ENCODE results near the gene MSANTD1. TPM values are rescaled to one million over a fixed set of nuclear protein-coding genes. Genes with fewer than 3 reads are reported as not detected.

MSANTD1 gene
- total RNA-seq, 4 donors from 2014 or later: 2.0 to 4.9 (median 2.4) TPM

DNA sequence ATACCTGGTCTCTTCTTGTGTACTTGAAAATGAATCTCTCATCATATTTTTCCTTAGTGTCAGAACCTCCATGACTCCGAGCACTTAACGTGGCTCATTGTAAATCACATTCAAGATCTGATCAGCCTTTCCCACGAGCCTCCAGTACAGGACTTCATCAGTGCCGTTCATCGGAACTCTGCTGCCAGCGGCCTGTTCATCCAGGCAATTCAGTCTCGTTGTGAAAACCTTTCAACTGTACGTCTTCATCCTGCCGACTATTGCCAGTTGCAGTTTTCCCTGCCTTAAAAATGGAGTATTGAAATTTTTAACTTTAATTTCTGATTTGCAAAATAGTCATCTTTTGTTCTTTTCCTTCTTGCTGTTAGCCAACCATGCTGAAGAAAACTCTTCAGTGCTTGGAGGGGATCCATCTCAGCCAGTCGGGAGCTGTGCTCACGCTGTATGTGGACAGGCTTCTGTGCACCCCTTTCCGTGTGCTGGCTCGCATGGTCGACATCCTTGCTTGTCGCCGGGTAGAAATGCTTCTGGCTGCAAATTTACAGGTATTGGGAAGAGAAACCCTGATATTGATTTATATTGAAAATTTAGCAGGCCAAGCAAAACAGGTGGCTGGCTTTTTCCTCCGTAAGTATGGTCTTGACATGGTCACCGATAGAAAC, 42.4 kb upstream of the MSANTD1 start:
- no peak overlapping the region for H3K27ac ChIP-seq
- no peak for TF ChIP-seq POLR2A (IDR thresholded peaks at IDR 0.05)
- TF ChIP-seq CTCF (IDR thresholded peaks at IDR 0.05): no peak
- peaks cover 38 to 41% of the 10 kb centered on the region in 2 donors for H3K36me3 ChIP-seq
- H3K4me1 ChIP-seq: no peaks in the 10 kb centered on the region
- 93 to 94% methylated on average over 18 of the region's 18 CpGs for WGBS, 2 donors
- intact Hi-C loops (cut with DNase I): no loop called here
- H3K27me3 ChIP-seq: no peaks in the 10 kb centered on the region
- DNase-seq: no peak
- no peak overlapping the region for H3K4me3 ChIP-seq (replicated peaks in 1 of 3)
- no peaks in the 10 kb centered on the region for H3K9me3 ChIP-seq

DNA sequence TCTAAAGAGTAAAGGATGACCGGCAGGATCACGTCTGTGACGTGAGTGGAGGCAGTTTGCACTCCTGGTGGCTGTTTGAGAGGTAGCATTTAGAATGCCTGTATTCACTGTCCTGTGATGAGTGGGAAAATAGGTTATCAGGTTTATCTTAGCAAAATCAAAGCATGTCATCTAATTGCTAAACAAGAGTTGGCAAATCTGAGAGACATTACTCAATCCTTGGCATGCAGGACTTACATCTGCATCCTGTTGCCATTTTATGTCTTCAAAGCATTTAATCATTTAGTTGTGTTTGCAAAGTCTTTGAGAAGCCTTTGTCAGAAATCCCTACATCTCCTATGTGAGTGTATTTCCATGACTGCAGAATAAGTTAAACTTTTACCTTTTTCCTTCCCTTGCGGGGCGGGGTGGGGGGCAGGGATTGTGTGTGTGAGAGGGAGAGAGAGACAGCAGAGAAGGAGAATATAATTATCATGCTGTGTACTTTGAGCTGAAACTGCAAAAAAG, 41.4 kb upstream of the MSANTD1 start:
- H3K27ac ChIP-seq: no peak overlapping the region
- no peak for DNase-seq
- WGBS, 2 donors: 85 to 87% methylated on average over 5 of the region's 5 CpGs
- no peaks in the 10 kb centered on the region for H3K27me3 ChIP-seq
- no peak for TF ChIP-seq CTCF (IDR thresholded peaks at IDR 0.05)
- no peak for TF ChIP-seq POLR2A (IDR thresholded peaks at IDR 0.05)
- intact Hi-C loops (cut with DNase I): no loop called here
- H3K4me1 ChIP-seq: no peaks in the 10 kb centered on the region
- no peak overlapping the region for H3K4me3 ChIP-seq (replicated peaks in 1 of 3)
- peaks cover 40 to 50% of the 10 kb centered on the region in 2 donors for H3K36me3 ChIP-seq
- H3K9me3 ChIP-seq: no peaks in the 10 kb centered on the region

DNA sequence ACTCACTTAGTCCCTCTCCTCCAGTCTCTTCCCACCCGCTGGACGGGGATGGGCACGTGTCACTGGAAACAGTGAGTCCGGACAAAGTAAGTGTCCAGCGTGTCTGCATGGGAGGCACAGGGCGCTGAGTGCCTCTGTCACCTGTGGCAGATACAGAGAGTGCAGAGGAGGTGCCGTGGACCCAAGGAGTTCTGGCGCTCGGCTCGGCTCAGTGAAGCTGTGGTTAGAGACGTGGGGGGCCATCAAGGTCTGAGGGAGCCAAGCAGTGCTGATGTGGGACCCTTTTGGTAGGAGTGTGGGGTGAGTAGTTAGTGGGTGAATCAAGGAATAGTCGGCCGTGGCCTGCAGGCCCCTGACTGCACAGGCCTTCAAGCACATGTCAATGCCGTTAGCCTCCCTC, 40.1 kb upstream of the MSANTD1 start:
- WGBS, 2 donors: 97 to 98% methylated on average over 14 of the region's 14 CpGs
- H3K4me1 ChIP-seq: no peaks in the 10 kb centered on the region
- H3K9me3 ChIP-seq: no peaks in the 10 kb centered on the region
- intact Hi-C loops (cut with DNase I): no loop called here
- H3K4me3 ChIP-seq (replicated peaks in 1 of 3): no peak overlapping the region
- peaks cover 52 to 62% of the 10 kb centered on the region in 2 donors for H3K36me3 ChIP-seq
- no peak overlapping the region for H3K27ac ChIP-seq
- H3K27me3 ChIP-seq: no peaks in the 10 kb centered on the region
- TF ChIP-seq POLR2A (IDR thresholded peaks at IDR 0.05) (no peak), CTCF (IDR thresholded peaks at IDR 0.05) (no peak)
- DNase-seq: no peak

DNA sequence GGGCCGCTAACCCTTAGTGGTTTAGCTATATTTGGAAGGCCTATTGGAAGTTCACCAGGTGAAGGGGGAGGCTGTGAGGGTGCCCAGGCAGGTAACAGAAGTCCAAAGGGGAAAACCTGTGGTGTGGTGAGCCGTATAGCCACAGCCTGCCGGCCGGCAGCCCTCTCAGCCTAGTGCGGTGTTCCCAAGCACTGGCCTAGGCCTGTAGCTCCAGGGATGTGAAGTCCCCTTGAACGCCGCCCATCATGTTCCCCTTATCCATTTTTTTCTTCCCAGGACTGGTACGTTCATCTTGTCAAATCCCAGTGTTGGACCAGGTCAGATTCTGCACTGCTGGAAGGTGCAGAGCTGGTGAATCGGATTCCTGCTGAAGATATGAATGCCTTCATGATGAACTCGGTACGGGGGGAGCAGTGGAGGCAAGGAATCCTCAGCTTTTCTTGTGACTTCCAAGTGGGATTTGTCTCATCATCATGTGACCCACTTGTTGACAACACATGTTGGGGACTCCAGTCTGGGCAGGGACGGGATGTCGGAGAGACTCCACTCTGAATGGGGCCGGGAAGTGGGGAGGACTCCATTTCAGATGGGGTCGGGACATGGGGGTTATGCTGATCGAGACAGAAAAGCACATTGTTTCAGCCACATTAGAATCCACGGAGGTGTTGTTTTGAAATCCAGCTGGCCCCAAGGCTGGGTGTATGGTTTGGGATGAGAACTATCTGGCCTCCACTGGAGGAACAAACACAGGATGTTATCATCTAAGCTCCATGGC, 39.2 kb upstream of the MSANTD1 start:
- DNase-seq: no peak
- TF ChIP-seq CTCF (IDR thresholded peaks at IDR 0.05) (no peak), POLR2A (IDR thresholded peaks at IDR 0.05) (no peak)
- Histone ChIP-seq H3K27ac (no peak overlapping the region), H3K36me3 (peaks cover 57 to 70% of the 10 kb centered on the region in 2 donors), H3K27me3 (no peaks in the 10 kb centered on the region), H3K9me3 (no peaks in the 10 kb centered on the region), H3K4me1 (no peaks in the 10 kb centered on the region), H3K4me3 (replicated peaks in 1 of 3) (no peak overlapping the region)
- intact Hi-C loops (cut with DNase I): no loop called here
- WGBS, 2 donors: 96 to 98% methylated on average over 17 of the region's 17 CpGs

DNA sequence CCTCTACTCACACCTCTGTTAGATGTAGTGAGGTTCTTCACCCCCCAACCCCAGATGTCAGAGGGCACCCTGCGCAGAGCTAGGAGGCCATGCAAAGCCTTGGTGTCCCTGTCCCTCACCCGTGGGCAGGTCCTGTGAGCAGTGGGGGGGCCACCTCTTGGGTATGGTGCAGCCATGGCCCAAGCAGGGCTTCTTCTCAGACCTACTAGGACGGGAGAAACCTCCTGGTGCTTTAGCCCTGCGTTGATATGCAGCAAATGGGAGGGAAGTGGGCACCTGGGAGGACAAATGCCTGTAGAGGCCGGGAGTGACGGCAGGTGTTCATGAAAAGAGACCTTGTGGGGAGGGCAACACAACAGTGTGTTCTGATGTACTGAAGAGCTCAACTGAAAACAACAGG, 38.5 kb upstream of the MSANTD1 start:
- Histone ChIP-seq H3K4me3 (replicated peaks in 1 of 3) (no peak overlapping the region), H3K9me3 (no peaks in the 10 kb centered on the region), H3K27ac (no peak overlapping the region), H3K27me3 (no peaks in the 10 kb centered on the region), H3K36me3 (peaks cover 64 to 77% of the 10 kb centered on the region in 2 donors), H3K4me1 (no peaks in the 10 kb centered on the region)
- DNase-seq: no peak
- intact Hi-C loops (cut with DNase I): no loop called here
- no peak for TF ChIP-seq POLR2A (IDR thresholded peaks at IDR 0.05)
- TF ChIP-seq CTCF (IDR thresholded peaks at IDR 0.05): no peak
- 97 to 99% methylated on average over 6 of the region's 6 CpGs for WGBS, 2 donors

All from thyroid gland (tissue), 4 donors.